Adrenal gland (tissue), 5 donors: ENCODE data around the gene SYNE1.

Source experiments
- POLR2A ChIP-seq, 2 donors: fragments of 450-650 bp; IDR thresholded peaks; one replicate each; pipeline ENCODE4 v1.6.1; 2017; ENCODE audit warnings: antibody characterized with exemption in 2 of 2, mild to moderate bottlenecking in 2 of 2, moderate library complexity in 1 of 2
- TF ChIP-seq, protein P1 (sequence below), 6 experiments: fragments of 450-650 bp in 4 of 6; fragments of 200-600 bp in 2 of 6; sonication (generic) in 1 of 6; IDR thresholded peaks; 1 replicate in 5 of 6; 2 replicates in 1 of 6; pipeline versions ENCODE4 v1.5.1 to v1.8.0; 2016 to 2021; ENCODE audit warnings: antibody characterized with exemption in 6 of 6, mild to moderate bottlenecking in 2 of 6, moderate library complexity in 1 of 6
- donor health status: DM: no; HTN: no; CAD: no.

DNA sequence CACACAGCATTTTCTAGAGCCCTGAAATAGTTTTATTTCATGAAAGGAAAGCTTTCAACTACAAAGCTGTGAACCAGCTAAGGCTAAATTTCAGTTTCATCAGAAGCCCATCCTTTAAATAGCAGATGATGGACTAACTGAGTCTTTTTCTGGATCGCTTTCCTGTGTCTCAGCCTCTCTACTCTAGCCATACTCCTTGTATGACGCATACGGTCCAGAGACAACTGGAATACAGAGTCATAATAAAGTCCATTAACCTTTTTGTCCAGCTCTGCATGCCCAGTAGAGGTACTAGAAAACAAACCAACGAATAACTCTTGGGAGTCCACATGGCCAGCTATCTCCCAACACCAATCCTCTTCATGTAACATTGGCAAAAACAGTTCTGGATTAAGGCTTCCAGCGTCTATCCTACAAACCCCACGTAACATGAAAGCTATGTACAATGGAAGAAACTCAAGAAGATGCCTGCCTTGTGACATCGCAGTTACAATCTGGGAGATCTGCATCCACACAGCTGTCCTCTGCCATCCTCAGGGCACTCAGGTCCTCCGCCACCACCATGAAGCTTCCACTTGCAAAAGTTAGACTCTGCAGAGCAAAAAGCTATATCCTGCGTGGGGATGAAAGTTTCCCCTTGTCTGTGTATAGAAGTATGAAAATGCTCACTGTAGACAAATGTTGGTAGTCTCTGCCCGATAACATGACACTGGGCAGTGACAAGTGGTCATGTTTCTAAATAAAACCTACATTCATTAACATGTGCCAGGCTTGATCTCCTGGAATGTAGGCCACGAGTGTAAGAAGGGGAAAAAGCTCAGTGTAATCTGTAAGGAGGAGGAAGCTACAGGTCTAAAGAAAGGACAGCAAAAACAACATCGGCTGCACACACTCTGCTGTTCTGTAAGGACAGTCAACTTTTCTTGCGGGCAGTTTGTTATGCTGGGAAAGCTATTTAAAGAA is 469.2 kb downstream of the SYNE1 start:
- TF ChIP-seq, protein P1, sequence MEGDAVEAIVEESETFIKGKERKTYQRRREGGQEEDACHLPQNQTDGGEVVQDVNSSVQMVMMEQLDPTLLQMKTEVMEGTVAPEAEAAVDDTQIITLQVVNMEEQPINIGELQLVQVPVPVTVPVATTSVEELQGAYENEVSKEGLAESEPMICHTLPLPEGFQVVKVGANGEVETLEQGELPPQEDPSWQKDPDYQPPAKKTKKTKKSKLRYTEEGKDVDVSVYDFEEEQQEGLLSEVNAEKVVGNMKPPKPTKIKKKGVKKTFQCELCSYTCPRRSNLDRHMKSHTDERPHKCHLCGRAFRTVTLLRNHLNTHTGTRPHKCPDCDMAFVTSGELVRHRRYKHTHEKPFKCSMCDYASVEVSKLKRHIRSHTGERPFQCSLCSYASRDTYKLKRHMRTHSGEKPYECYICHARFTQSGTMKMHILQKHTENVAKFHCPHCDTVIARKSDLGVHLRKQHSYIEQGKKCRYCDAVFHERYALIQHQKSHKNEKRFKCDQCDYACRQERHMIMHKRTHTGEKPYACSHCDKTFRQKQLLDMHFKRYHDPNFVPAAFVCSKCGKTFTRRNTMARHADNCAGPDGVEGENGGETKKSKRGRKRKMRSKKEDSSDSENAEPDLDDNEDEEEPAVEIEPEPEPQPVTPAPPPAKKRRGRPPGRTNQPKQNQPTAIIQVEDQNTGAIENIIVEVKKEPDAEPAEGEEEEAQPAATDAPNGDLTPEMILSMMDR (IDR thresholded peaks at IDR 0.05) = no peak
- TF ChIP-seq POLR2A (IDR thresholded peaks at IDR 0.05) = no peak
